ENCODE results near the gene LHX6.
A peak's percentile ranks its signal among the peaks of the same experiment; 100 is the strongest.

Gene LHX6

DNA sequence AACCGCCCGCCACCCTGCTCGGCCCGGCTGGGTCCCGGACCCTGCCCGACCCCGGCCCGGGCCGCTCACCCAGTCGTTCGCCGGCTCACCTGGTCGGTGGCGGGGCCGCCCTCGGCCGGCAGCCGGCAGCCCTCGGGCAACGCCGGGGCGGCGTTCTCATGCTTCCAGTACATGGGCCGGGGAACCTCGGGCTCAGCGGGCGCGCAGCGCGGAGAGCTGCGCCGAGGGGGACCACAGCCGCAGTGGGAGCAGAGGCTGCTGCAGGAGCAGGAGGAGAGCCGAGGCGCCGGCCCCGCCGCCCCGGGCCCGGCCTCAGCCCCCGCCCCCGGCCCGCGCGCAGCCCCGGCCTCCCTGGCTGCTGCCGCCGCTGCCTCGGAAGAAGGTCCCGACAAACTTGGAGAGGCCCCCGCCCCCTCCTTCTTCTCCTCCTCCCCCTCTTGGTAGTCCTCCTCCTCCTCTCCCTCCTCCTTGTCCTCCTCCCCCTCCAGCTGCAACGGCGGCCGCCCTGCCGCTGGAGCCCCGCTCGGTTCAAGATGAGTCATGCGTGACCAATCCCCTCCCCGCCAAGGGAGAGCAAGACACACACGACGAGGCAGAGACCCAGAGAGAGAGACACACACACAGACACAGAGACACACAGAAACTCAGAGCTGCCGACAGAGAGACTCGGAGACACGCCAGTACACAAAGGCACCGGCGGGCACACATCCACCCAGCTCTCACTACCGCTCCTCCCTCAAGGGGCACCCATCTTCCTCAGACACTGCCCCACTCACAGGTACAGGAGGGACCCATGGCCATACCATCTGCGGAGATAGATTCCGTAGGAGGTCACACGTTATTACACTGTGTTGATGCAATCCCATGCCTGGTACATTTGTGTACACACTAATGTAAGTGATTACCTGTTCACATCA is at the start of gene LHX6:
LHX6 (minus strand) TSS at position 390 of the 917 bp plus-strand sequence; CDS start at position 173, 217 bp downstream.
- FAIRE-seq (no peak), DNase-seq (ENCODE audit: low spot score) (peak; percentile 57)

DNA sequence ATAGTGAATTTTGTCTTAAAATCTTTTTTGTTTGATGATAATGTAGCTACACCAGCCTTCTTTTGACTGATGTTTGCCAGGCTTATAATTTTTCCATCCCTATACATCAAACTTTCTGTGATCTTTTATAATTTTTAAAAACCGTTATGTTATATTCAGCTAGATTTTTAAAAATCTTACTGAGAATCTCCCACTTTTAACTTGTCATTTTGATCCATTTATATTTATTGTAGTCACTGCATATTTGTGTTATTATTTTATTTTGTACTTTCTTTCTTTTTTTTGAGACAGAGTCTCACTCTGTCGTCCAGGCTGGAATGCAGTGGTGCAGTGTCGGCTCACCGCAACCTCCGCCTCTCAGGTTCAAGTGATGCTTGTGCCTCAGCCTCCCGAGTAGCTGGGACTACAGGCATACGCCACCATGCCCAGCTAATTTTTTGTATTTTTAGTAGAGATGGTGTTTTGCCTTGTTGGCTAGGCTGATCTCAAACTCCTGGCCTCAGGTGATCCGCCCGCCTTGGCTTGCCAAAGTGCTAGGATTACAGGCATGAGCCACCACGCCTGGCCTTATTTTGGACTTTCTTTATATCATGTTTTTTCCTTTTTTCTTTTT is 48.6 kb upstream of the LHX6 start:
- FAIRE-seq (no peak), DNase-seq (ENCODE audit: low spot score) (no peak)

DNA sequence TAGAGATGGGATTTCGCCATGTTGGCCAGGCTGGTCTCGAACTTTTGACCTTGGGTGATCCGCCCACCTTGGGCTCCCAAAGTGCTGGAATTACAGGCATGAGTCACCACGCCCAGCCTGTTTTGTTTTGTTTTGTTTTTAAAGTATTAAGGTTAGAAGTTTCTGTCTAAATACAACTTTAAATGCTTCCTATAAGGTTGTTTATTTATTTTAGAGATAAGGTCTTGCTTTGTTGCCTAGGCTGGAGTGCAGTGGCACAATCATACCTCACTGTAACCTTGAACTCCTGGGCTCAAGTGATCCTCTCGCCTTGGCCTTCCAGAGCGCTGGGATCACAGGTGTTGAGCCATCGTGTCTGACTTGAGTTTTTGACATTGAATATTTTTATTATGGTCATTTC is 47.3 kb upstream of the LHX6 start:
- DNase-seq (ENCODE audit: low spot score) (no peak), FAIRE-seq (no peak)

DNA sequence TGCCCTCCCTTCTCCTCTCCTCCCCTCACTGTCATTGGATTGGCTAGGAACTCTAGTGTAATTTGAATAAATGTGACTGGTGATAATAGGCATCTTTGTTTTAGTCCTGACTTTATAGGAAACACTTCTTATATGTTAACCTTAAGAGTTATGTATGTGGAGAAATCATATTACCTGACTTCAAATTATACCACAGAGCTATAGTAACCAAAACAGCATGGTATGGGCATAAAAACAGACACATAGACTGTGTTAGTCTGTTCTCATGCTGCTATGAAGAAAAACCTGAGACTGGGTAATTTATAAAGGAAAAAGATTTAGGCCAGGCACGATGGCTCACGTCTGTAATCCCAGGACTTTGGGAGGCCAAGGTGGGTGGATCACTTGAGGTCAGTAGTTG is 45.3 kb upstream of the LHX6 start:
- DNase-seq (ENCODE audit: low spot score) (no peak), FAIRE-seq (no peak)

DNA sequence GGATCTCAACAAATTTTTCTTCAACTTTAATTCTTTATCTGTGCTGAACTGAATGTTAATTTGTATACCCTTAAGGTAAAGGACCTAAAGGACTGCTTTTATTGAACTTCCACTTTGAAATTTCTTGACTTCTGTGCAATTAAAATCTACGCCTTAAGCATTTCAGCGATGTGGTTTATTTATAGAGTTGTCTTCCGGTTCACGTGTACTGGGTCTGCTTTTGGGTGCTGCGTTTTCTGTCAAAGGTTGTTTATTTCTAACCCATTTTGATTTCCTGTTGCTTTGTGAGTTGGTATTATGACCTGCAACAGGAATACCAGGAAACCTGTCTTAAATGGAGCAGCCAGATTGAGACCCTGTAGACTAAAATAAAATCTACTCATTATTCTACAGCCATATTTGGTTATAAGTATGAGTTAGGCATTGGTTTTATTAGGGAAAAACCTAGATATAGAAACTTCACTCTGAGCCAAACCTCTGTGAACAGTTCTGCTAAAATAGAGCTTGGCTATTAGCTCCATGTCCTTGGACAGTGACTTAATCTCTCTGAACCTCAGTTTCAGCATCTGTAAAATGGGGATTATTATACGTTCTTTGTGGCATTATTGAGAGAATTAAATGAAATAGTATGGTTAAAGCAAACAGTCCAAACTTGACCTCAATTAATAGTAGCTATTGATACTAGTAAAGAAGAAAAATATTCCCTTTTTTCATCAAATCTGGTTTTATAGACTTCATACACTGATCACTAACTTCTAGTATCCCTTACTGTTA is 39.5 kb upstream of the LHX6 start:
- FAIRE-seq = no peak

DNA sequence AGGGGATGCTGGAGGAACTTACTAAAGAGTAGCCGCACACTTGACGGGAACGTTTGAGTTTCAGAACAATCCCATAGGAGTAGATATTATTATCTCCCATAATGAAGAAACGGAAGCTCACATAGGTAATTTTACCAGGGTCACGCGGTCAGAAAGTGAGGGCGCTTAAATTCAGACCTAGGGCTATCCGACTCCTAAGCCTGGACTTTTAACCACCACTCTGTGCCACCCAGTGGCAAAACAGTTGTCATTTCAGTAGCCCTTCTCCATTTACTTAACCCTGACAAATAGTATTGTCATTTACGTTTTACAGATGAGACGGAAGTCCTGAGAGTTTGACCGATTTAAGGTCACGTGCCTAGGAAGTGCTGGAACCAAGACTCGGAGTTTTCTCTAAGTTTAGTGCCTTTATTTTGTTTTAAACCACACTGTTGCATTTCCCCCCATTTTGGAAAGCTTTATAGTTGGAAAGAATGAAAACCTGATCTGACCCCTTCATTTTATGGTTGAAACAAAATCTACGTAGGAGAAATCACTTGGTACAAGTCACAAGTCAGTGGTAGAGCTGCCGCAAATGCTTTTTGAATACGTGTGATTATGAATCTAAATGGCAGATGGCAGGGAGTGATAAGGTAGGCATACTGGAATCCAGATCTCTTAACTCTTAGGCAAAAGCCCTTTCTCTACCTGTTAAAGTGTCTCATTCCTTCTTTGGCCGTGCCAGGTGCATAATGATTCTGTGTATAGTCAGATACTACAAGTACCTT is 36.6 kb upstream of the LHX6 start:
- peak; percentile 3 for DNase-seq (ENCODE audit: low spot score)

More for the DNA sequence above, 39.5 kb upstream of the LHX6 start:
- DNase-seq (ENCODE audit: low spot score) = no peak

DNA sequence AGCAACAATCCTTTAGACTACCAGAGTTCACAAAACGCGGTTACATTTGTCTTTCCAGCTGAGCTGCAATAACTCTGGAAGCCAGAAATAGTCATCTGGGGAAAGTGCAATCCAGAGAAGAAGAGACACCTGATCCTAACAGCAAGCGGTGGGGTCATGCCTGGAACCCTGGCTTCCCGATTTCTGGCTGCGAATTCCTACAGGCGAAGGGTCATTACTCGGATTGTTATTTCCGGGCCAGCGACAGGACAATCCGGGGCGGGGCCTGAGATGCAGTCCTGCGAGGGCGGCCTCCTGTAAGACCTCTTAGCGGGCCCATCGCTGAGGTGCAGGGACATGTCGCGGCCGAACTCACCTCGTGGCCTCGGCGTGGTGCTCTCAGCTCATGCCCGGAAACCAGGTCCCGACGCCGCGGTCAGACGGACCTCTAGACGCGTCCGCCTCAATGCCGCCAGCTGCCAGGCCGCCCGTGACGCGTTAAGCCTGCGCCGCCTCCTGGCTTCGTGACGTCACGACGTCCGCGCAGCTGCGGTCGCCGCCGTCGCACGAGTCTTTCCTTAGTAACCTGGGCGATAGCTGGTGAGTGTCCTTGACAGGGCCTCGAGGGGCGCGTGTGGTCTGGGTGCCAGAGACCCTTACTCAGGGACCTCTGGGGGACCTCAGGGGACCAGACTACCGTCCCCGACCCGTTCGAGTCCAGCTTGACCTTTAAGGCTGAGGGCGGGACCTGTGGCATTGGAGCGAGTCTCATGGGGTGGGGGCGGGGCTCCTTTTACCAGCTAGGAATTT is 35.8 kb upstream of the LHX6 start, which contains the start of the genes MRRF and RBM18:
MRRF (plus strand) TSS at position 523 of the 789 bp plus-strand sequence. CDS start 6,010 bp downstream, outside the sequence.
RBM18 (minus strand) TSS at position 481 of the 789 bp plus-strand sequence. CDS start 3,348 bp downstream, outside the sequence.
- DNase-seq (ENCODE audit: low spot score) = peak; percentile 91
- FAIRE-seq = peak; percentile 61

More for the DNA sequence above, 36.6 kb upstream of the LHX6 start:
- no peak for FAIRE-seq

DNA sequence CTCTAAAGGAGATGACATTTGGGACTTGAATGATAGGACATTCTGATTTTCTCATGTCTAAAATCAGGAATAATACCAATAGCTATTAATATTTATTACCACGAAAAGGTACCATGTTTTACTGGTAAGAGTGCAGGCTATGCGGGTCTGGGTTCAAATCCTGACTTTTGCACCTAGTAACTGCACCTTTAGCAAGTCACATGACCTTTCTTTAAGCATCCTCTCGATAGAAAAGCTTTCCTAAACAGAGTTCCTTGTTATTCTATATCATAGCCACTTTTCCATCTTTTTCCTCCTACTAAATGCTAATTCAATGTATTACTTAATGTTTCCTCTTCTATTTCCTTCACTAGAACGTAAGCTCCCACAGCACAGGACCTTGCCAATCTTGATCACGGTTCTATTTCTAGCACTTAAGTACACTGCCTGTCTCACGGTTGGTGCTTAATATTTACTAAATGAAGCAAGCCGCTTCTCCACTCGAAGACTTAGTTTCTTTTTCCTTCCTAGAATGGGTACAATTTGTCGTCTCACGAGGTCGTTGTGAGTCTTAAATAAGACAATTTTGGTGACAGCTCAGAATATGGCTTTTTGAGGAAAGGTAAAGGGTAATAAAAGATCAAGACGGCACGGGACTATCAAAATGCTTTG is 35.1 kb upstream of the LHX6 start:
- FAIRE-seq (no peak), DNase-seq (ENCODE audit: low spot score) (no peak)

DNA sequence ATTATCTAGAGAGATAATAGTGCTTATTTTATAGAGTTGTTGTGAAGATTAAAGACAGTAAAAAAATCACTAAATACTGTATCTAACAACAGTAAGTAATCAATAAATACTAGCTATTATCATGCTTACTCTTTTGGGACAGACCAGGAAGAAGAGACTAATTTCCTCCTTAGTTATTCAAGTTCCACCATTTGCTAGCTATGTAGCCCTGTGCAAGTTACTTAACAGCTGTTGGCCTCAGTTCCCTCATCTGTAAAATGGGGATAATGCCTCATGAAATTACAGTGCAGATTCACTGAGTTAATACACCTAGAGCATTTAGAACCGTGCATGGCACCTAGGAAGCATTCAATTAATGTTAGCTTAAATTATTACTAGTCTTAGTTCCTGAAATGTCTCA is 33.3 kb upstream of the LHX6 start:
- FAIRE-seq (no peak), DNase-seq (ENCODE audit: low spot score) (no peak)

DNA sequence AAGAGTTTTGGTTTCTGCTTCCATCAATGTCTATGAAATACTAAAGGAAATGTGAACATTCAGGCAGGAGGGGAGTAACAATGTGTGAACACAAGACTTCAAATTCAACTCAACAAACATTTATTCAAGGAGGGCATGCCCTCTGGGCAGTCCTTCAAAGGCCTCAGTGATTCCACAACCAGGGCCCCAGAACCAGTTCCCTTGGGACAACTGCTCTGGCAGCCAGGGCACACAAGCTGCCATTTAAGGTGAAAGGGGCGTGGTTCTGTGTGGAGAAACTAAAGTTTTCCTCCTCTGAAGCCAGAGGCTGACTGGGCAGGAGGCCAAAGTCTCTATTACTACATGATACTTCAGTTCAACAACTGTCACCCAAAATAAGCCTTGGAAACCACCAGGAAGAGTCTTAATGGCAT is 32.7 kb upstream of the LHX6 start:
- FAIRE-seq (no peak), DNase-seq (ENCODE audit: low spot score) (no peak)

DNA sequence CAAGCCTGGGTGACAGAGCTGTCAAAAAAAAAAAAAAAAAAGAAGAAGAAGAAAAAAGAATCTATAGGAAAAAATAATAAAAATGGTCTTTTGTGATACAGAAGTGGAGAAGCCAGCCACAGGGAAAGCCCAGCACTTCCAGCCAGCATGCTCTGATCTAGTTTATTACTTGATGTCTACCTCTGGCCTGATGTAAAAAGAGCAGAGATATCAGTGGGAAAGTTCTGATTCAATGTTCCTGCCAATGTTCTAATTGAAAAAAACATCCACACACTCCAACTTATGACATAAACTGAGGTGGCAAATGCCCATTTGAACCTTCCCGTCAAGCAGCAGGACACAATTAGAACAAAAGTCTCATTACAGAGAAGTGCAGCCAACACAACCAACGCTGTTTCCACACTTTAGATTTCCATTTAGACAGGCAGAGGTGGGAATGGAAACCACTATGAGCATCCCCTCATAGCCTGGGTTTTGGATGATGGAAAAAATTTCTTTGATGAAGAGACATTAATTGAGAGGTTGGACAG is 30.2 kb upstream of the LHX6 start:
- no peak for DNase-seq (ENCODE audit: low spot score)
- no peak for FAIRE-seq

DNA sequence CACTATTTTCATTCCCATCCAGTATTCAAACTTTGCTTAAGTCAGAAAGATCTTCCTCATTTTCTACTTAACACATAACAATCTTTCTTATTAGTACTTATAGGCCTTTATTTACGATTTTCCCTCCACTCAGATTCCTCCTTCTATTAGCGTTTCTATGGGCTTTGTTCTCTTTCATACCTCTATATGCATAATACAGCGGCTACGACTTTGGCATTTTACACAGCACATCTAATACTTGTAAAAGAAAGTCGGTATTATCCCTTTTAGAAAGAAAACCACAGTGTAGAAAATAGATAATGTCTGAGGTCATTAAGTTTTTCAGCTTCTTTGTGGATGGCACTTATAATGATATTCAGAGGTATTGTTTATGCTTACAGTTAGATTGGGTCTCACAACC is 27.4 kb upstream of the LHX6 start:
- no peak for DNase-seq (ENCODE audit: low spot score)
- FAIRE-seq = no peak

DNA sequence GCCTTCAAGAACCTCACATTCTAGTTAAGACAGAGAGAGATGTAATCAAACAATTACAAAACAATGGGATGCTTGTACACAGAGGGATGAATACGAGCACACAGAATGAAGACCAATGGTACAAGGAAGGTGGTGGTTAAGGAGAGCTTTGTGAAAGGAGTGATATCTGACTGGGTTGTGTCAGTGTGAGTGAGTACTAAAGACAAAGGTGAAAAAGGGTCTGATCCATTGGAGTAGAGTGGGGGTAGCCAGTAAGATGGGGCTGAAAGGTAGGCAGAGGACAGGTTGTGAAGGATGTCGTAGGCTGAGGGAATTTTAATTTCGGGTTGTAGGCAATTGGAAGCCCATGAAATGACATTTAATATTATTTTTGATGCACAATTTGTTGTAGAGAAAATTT is 26.0 kb upstream of the LHX6 start:
- no peak for FAIRE-seq
- no peak for DNase-seq (ENCODE audit: low spot score)

DNA sequence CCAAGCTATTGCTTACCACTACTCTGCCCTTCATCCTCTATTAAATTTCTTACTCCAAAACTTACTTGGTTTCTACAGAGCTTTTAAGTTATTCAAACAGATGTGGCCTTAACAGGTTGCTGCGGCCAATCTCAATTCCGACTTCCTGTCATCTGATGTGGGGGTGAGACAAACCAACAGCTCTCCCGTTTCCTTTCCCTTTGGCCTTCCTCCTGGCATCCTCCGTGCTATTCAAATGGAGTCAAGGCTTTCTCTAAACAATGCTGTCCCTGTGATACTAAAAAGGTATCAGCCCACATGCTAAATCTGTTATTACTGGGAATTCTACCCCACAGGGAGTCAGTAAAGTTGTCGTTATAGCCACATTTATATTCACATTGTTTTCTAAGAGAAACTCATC is 24.0 kb upstream of the LHX6 start:
- DNase-seq (ENCODE audit: low spot score) (no peak), FAIRE-seq (no peak)

DNA sequence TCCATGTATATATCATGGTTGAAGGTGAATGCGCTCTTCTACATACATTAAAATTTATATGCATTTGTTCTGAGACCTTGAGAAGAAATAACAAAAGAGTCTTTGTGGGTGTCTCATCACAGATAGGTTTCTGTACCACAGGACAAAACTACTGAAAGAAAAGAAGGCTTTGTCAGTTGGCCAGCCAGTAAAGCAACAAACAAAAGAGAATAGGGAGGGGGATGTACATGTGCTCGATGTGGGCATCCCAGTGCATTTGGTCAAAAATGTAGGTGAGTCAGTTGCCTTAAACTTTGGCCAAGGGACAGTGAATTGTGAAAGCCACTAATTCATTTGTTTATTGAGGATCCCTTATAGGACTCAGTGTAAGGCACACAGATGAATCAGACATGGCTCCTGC is 22.6 kb upstream of the LHX6 start:
- FAIRE-seq (no peak), DNase-seq (ENCODE audit: low spot score) (no peak)

DNA sequence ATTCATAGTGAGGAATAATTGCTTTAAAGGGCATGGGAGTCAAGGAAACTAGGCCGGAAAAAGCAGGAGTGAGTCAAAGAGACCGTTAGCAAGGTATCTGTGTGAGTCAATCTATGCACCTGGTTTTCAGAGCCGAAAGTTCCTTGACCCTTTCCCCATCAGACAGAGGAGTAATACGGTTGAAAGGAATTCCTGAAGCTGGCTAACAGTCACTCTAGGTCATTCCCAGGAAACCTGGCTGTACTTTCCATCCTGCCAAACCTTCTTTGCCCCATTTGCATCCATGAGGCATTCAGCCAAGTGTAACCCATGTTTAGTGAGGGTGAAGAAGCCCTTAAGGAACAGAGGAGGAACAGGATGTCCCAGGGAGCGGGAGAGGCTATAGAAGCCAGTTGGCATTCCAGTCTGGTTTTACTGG is 19.7 kb upstream of the LHX6 start:
- FAIRE-seq = no peak

DNA sequence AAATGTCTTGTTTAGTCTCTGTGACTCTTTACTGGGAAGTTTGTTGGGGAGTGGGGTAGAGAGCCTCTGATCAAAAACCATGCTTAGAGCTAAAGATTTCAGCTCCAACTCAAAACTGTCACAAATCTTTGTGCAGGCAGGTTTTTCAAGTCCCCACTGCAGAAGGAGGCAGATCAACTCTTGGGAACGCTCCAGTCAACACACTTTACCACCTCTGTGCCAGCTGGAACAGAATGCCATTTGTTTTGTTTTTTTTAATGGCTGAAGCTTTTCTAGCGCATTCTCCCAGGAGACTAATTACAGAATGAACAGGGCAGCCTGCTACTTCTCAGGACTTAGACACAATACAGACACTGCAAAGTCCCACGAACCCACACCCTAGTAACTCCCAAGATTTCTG is 17.9 kb upstream of the LHX6 start:
- DNase-seq (ENCODE audit: low spot score) = no peak
- FAIRE-seq = no peak

More for the DNA sequence above, 19.7 kb upstream of the LHX6 start:
- no peak for DNase-seq (ENCODE audit: low spot score)

DNA sequence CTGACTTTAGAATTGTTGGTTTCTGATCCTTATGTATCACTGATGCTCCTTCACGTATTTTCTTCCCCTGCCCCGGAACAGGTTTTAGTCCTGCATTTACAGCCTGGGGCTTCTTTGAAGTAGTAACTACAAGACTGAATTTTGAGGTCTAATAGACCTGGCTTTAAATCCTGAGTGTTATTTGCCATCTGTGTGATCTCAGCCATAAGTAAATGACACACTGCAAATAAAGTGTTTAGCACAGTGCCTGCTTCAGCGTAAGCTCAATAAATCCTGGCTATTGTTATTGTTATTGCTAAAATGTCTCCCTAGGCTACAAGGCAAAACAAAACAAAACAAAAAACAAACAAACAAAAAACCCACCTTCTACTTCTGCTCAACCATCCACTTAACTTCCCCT is 15.6 kb upstream of the LHX6 start:
- no peak for FAIRE-seq
- DNase-seq (ENCODE audit: low spot score) = no peak

DNA sequence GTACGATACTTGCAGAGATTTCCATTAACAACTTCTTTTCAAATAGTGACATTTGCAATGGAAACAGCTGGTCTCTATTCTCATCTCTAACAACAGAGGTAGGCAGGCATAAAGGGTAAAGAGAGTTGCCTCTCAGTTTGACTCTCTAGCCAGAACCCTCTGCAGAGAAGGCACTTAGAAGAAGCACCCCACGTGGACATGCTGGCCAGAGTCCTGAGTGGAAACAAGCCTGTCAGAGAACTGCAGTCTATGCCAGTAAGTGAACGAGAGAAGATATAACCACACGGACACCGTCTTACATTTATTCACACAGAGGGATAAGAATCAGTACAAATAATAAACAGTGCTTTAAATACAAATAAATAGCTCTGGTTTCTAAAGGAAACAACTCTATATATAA is 11.0 kb upstream of the LHX6 start:
- FAIRE-seq (no peak), DNase-seq (ENCODE audit: low spot score) (no peak)
